KG1 (cell line): ENCODE measurements around the gene RPRD1B.
"Not testable (repeated sequence)": the region's sequence is repeated elsewhere in the genome, so short reads cannot be mapped to it uniquely, and the experiment has no call there.

ENCODE experiments used
- DNase-seq: peaks from one replicate; lab custom pipeline; 2025; lab: John Stamatoyannopoulos, UW

RPRD1B gene

DNA sequence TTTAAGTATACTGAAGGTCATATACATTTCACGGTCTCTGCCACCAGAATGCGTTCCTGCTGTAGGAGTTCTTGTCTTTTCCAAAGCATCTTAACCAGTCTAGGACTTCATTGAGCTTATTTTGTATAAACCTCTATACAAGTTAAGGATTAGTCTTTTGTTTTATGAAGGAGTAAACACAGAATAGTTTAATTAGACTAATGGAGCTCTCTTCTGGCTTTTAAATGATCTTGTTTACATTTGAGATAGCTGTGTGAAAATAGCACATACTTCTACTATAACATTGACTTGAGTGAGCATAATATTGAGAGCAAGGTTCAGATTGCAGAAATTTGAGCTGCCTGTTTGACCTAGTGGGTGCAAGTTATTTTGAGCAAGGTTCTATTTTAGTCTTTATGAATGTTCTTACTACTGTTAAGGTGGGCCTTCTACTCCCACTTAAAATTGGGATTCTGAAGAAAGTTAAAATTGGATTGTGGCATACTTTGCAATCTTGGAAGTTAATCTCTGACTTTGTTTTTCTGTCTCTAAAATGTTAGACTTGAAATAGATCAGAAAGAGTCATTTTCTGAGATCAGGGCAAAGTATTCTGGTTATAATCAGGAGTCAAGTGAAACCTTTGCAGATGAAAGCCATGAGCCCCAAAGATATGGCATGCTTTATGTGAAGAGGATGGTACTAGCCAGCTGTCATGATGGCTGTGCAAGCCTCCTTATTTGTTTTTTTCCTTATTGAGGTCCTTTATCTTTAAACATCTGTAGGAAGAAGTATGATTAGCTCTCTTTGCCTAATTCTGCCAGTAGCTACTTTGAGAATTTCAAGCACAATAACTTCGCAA is 41.8 kb downstream of the RPRD1B start:
- DNase-seq = no peak

GRCh38 chr20:38076548-38076947 is 43.0 kb downstream of the RPRD1B start:
- DNase-seq = no peak

GRCh38 chr20:38078084-38078483 is 44.5 kb downstream of the RPRD1B start:
- DNase-seq = no peak

- no peak for DNase-seq
Measured at GRCh38 chr20:38079353-38079752, 45.8 kb downstream of the RPRD1B start.

- DNase-seq = no peak
Measured at GRCh38 chr20:38081575-38081974, 48.0 kb downstream of the RPRD1B start.

DNA sequence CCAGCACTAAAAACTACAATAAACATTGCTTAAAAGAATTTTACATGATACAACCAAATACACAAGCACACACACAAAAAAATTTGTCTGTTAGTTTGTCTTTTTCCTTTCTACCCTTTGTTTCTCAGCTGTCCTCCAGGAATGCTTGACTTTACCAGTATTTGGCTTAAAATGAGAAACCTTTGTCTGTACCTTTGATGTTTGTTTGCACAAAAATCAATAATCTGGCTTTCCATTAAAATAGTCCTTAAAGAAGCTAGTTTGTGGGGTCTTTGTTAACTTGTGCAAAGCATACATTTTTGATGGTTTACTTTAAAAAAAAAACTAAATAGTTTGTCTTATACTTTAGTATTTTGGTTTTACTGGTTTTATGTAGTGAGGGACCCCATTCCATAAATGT is 49.3 kb downstream of the RPRD1B start:
- no peak for DNase-seq

GRCh38 chr20:38083338-38084048 is 49.9 kb downstream of the RPRD1B start:
- DNase-seq = no peak

- DNase-seq = no peak
Measured at GRCh38 chr20:38084425-38084951, 50.9 kb downstream of the RPRD1B start.

GRCh38 chr20:38085026-38085425 is 51.5 kb downstream of the RPRD1B start:
- no peak for DNase-seq

DNA sequence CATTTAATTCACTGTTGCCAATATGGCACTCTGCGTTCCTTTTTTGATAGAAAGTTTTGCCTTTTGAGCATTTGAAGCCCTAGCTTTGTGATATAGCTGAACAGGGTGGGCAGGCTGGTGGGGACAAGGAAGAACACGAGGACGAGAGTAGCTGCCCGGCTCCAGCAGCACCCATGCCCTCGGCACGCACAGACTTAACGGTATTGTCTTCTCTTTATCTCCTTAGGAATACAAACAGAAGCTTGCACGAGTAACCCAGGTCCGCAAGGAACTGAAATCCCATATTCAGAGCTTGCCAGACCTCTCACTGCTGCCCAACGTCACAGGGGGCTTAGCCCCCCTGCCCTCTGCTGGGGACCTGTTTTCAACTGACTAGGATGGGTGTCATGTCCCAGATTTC is 56.0 kb downstream of the RPRD1B start:
- DNase-seq = no peak

- no peak for DNase-seq
Measured at GRCh38 chr20:38090061-38090460, 56.5 kb downstream of the RPRD1B start.

- DNase-seq = no peak
Measured at GRCh38 chr20:38091441-38092216, 58.1 kb downstream of the RPRD1B start.

GRCh38 chr20:38092260-38092857 is 58.8 kb downstream of the RPRD1B start:
- DNase-seq = no peak

- no peak for DNase-seq
Measured at GRCh38 chr20:38092915-38093314, 59.4 kb downstream of the RPRD1B start.

- DNase-seq = no peak
Measured at GRCh38 chr20:38093641-38094077, 60.1 kb downstream of the RPRD1B start.

- no peak for DNase-seq
Measured at GRCh38 chr20:38094373-38094891, 60.9 kb downstream of the RPRD1B start.

GRCh38 chr20:38095017-38095686 is 61.6 kb downstream of the RPRD1B start:
- no peak for DNase-seq

DNA sequence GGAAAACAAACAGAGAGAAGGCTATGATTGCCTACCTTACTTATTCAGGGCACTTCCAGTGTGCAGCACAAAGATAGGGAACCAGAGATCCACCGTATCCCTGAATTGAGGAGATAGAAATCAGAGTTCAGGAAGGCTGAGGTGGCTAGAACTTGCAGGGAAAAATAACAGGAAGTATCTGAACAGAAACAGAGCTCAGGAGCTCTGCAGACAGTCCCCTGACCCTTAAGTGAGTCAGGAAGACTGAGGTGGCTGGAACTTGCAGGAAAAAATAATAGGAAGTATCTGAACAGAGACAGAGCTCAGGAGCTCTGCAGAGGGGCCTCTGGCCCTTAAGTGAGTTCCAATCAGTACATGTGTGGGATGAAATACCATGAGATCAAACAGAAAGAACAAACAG is 65.4 kb downstream of the RPRD1B start:
- DNase-seq = no peak

GRCh38 chr20:38102206-38102605 is 68.7 kb downstream of the RPRD1B start:
- not testable (repeated sequence) for DNase-seq

DNA sequence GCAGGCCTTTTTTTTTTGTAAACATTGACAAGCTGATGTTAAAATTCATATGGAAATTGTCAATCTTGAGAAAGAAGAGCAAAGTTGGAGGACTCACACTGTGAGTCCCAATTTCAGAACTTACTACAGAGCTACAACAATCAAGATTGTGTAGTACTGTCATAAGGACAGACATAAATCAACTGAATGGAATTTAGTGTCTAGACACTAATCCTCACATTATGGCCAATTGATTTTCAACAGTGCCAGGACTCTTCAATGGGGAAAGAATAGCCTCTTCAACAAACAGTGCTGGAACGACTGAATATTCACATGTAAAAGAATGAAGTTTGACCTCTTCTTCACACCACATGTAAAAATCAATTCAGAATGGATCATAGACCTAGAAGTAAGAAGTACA is 70.7 kb downstream of the RPRD1B start:
- no peak for DNase-seq

DNA sequence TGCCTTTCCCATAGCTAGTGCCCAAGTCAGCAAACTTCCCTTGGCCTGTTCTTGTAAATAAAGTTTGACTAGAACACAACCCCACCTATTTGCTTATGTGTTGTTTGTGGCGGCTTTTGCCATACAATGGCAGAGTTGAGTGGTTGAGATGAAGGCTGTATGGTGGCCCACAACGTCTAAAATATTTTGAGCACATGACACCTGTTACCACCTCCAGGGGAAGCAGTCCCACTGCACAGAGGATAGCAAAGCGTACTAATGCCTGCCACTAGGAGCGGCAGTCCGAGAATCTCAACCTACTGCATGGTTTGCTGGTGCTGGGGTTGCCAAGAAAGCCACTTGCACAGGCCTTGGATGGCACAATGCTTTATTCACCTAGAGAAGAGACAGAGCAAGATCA is 72.9 kb downstream of the RPRD1B start:
- DNase-seq = no peak
